Activated CD4-positive, CD25-positive, alpha-beta regulatory T cell treated with anti-CD3 and anti-CD28 coated beads, Interleukin-2, amount 50 U/mL, for 16 hours (primary cell): ENCODE data around the gene SOCS6.
"Not testable (repeated sequence)": the region's sequence is repeated elsewhere in the genome, so short reads cannot be mapped to it uniquely, and the experiment has no call there.

ENCODE experiments used
- DNase-seq: peaks from one replicate; pipeline ENCODE4 v3.0.0-alpha.2; 2020; ENCODE audit warnings: low read depth, low spot score

Gene SOCS6

DNA sequence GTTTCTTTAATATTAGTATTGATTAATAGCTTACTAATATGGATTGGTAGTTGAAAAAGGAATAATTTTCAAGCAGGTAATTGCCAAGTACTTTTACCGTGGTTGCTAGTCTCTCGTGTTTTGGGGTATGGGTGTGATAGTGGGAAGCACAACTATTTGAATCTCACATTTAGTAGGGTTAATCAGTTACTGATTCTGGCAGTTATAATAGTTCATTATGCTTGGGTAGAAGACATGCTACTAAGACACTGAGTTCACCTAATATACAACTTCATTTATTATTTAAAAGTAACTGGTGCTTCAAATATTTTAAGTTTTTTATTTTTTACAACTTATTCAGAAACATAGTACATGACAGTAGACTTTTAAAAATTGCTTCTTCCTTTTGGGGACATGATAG, 33.5 kb downstream of the SOCS6 start:
- no peak for DNase-seq

DNA sequence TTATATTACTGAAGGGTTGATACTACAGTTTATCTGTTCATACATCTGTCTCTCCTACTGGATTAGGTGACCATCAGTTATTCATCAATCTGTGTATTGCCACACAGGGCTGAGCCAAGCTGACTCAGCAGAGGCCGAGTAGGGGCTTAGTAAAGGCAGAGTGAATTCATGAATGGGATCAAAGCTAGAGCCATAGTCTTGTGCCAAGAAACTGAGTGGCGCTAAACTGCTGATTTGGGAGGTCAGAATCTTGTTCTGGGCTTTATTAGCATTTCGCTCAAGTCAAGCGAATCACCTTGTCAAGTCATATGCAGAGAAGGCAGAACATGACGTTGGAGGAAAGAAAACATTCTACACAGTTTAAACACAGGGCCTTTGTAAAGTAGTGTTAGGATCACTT, 34.1 kb downstream of the SOCS6 start:
- no peak for DNase-seq

DNA sequence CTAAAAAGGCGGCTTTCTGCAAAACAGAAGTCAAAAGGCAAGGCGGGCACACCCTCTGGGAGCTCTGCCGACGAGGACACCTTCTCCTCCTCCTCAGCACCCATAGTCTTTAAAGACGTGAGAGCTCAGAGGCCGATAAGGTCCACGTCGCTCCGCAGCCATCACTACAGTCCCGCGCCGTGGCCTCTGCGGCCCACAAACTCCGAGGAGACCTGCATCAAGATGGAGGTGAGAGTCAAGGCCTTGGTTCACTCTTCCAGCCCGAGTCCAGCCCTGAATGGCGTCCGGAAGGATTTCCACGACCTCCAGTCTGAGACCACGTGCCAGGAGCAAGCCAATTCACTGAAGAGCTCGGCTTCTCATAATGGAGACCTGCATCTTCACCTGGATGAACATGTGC, 36.1 kb downstream of the SOCS6 start:
- DNase-seq: no peak

DNA sequence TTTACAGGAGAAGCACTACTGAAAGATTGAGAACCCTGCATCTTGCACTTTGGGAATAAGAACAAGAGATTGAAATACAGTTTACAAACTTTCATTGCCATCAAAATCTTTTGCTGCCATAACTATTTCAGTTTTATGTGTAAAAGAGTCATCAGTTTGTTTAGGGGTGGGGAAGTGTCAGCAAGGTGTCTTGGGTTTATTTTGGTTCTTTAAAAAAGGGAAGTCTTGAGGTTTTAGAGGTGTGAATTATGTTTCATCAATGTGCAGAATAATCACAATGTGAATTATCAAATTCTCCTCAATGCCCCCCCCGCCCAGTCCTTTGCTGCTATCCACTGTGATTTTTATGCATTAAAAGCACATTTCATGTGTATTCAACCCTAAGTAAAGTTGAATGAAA, 37.4 kb downstream of the SOCS6 start:
- DNase-seq: no peak

DNA sequence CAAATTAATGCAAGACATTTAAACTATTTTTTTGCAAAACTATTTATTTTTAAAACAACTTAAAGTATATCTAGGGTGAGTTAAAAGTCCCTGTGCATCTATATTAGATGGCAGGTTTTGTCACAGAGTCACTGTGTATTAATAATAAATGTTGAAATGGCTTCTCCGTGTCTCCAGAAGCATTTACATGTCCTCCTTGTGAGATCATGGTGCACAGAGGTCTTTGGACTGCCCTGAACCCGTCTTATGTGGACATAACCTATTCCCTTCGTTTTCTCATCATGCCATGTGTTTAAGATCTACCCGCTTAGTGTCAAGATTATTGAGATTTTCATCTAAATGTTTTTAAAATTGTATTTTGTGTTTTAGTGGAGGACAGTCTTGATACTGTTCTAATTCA, 39.3 kb downstream of the SOCS6 start:
- DNase-seq: no peak

DNA sequence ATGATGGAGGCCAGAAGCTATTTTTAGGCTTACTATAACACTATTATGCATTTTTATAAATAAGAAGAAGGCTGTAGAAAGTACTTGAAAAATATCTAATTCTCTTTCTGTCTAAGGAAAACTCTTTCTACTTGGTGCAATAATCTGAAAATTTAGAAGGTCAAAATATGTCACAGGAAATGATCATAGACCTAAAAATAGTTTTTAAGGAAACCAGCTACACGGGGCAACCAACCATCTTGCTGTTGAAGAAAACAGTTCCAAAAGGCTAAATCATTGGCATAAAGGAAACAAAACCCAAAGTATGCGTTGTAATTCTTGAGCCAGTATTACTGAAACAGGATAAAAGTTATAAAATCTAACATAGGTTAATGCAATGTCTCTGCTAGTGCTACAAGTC, 40.2 kb downstream of the SOCS6 start:
- no peak for DNase-seq

DNA sequence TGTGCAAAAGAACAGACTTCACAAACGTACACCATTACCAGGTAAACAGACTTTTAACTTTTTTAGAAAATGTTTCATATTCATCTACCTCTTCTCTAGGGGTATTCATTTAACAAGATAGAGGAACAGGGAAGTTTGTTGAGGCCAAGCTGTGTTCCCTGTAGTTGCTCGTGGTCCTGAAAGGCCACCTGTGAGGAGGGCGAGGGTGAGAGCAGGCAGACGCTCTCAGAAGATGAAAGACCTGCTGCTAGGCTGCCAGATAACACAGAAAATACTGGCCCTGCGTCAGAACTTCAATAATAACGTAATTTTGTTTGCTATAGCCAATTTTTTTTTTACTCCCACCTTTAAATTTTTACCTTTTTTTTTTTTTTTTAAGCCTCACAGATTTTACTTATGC, 42.0 kb downstream of the SOCS6 start:
- DNase-seq: no peak

DNA sequence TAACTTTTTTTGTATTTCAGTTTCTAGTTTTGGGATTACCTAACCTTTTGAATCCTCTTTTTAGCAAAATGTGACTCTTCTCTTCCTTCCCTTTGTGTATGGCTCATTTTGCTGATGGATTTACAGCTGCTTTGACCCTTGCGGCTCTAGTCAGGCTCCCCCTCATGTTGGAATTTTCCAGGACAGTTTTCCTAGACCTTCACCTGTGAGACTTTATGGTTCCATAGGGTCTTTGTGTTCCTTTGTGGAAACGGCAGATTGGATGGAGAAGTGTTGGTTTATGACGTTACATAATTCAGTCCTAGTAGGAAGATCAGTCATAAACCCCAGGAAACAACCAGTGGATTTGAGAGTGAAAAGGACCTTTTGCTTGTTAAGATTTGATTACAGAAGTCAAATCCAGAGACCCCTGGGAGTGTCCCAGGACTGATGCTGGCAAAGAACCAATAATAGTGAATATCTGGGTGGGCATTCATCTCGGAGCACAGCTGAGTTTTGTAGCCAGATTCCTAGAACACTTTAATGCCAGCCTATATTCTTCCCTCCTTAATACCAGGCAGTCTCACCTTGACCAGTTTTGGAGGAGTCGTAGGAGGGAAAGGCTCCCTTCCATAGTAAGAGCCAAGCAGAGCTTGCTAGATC, 42.7 kb downstream of the SOCS6 start:
- no peak for DNase-seq

DNA sequence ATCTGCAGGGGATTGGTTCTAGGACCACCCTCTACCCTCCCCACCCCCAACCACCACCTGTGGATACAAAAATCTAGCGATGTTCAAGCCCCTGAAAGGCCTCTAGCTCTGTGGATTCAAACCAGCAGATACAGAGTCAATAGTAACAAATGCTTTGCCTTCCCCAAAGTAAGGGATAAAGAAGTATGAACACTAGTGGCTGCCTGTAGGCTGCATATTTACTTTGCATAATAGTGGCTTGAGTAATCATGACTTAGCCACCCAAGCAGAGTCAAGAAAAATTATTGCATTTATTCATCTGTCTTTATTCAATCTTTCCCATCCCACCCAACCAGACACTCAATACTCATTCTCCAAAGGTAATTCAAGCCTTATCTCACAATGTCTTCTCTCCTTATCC, 43.8 kb downstream of the SOCS6 start:
- no peak for DNase-seq

DNA sequence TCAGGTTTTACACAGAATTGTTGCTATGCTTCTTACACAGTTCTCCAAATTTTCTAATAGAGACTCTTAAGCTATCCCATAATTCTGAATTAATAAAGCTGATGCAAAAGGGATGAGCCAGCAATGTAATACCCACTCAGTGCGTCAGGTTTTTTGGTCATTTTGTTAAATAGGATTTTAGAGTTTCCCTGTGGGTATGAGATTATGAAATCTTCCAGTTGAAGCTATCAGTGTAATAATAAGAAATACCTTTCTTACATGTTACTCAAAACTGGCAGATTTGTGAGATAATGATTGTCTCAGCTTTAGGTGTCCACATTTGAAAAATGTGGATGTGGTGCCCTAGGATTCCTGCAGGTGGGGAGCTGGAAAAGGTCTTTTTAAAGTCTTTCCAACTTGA, 44.5 kb downstream of the SOCS6 start:
- no peak for DNase-seq

DNA sequence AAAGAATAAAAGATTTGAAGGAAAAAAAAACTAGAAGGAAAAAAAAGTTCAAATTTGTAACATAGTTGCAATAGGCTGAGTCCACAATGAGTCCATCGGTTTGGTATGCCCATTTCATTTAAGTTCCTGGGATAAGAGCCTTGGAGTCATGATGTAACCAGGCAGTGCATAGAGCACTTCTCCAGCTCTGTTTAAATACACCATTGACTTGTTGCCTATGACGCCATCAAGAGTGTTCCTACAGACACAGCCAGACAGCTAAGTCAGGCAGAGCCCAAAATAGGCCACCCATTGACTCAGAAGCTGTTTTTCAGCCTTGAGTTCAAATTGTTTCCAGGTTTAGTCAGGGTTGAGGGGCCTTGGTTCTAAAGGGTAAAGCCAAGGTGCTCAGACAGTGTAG, 44.9 kb downstream of the SOCS6 start:
- no peak for DNase-seq

DNA sequence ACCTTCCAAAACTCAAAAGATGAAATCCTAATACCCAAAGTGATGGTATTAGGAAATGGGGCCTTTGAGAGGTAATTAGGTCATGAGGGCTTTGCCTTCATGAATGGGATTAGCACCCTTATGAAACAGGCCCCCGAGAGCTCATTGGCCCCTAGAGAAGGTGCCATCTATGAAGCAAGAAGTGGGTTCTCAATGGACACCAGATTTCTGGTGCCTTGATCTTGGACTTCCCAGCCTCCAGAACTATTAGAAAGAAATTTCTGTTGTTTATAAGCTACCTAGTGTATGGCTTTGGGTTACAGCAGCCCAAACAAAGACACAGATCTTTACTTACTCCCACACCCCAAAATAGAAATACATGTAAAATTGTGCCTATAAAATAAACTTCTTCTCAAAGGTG, 45.4 kb downstream of the SOCS6 start:
- no peak for DNase-seq

DNA sequence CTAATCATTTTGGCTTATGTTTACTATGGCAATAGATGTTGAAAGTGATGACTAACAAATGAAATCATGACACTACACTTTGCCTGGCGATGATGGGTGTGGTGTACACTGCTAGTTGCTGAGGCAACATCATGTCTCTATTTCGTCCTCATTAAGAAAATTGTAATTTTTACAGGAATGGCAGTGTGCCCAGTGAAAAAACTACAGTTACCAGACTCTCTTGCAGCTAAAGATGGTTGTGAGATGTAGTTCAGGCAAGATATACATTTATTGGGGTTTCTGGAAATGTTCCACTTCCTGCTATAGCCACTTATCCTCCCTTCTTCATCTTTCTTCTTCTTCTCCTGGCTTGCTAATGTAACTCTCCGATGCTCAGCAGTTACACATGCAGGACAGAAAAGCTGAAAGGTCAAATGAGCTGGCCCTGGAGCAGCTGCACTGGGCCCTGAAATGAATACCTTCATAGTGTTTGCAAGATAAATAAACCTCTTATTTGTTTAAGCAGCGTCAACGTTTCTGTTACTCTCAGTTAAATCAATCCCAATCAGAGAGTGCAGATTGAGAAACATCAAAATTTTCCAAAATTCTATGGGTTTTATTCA, 46.0 kb downstream of the SOCS6 start:
- no peak for DNase-seq

DNA sequence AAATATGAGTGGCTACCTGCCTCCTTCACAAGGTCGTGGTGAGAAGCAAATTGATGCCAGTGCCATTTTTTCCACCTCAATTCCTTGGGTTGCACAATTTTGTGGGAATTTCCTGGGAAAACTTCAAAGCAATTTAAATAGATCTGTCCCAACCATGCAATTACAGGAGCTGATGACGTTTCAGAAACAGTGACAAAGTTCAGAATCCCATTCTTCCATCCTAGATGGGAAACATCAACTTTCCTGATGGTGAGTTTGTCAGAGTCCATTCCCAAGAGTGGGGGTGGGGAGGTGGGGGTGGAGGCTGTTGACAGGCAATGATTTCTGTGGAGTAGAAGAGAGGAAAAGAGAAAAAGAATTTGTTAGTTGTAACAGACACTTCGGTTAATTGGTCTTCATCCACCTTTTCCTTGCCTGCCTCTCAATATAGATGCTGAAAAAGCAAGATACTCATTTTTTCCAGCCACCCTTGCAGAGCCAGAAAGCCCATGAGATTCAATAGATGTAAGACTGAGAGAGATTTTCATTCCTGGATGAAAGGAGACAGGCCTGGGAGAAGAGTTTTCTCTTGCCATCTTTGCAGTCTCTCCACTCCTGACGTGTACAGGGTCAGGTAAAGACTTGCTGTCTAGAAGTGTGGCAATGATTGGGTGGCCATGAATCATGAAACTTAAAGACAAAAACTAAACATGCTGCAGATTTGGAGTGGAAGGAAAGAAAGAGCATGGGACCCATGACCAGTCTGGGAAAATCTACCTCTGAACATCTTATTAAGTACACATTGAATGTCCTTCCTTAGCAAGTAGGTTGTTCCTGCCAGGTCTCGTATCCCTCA, 47.3 kb downstream of the SOCS6 start:
- no peak for DNase-seq

DNA sequence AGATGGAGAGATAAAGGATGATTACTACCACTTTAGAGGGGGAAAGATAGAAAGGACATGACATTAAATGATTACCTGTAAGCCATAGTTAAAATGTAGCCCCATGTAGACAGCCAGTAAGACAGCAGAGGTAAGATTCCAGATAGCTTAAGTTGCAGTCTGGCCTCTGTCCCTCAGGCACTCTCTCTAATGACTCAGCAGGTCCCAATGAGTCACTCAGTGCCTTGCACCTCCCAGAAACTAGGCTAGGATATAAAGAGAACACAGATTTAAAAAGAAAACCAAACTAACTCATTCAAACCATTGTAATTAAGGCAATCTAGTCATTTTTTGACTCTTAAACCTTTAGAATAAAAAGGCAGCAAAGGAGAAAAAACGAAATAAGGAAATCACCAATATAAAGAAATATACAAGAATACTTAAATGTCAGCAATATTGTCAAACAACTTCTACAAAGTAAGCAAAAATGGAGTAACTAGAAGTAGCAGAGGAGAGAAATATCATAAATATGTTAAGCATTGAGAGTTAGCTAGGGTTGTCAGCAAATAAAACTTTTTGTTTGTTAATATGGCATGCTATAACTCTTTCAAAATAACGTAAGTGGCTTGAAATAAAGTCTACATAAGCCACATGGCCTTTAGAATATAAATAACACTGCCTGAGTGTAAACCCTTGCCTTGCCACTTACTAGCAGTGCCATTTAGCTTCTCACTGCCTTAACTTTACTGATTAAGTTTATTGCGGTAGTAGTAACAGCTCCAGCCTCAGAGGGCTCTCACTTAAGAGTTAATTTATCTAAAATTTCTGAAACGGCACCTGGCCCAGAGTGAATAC, 48.5 kb downstream of the SOCS6 start:
- no peak for DNase-seq

DNA sequence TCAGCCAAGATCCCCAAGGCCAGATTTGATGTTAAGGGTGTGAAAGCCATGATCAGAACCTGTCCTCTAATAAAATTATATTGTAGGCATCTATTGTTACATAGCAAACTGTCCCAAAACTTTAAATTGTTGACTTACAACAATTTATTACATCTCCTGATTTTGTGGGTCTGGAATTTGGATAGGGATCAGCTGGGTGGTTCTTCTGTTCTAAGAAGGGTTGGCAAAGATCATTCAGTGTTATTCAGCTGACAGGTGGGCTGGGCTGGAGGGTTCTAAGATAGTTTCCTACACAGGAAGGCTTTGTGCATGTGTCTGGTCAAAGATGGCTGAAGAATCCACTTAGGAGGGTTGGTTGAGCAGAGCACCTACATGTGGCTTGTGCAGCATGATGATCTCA, 50.0 kb downstream of the SOCS6 start:
- no peak for DNase-seq

DNA sequence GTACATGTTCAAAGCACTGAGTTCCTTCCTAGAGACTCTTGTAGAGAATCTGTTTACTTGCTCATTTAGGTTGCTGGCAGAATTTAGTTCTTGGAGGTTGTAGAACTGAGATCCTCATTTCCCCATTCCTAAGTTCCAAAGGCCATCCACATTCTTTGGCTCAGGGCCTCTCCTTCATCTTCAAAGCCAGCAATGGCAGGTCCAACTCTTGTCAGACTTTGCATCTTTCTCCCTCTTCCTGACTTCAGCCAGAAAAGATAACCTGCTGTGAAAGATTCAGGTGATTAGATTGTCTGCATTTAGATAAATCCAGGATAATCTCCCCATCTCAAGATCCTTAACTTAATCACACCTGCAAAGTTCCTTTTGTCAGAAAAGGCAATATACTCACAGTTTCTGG, 51.1 kb downstream of the SOCS6 start:
- DNase-seq: no peak

DNA sequence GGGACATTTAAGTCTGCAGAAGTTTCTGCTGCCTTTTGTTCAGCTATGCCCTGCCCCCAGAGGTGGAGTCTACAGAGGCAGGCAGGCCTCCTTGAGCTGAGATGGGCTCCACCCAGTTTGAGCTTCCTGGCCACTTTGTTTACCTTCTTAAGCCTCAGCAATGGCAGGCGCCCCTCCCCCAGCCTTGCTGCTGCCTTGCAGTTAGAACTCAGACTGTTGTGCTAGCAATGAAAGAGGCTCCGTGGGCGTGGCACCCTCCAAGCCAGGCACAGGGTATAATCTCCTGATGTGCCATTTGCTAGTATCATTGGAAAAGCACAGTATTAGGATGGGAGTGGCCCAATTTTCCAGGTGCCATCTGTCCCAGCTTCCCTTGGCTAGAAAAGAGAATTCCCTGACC, 59.6 kb downstream of the SOCS6 start:
- DNase-seq: not testable (repeated sequence)

DNA sequence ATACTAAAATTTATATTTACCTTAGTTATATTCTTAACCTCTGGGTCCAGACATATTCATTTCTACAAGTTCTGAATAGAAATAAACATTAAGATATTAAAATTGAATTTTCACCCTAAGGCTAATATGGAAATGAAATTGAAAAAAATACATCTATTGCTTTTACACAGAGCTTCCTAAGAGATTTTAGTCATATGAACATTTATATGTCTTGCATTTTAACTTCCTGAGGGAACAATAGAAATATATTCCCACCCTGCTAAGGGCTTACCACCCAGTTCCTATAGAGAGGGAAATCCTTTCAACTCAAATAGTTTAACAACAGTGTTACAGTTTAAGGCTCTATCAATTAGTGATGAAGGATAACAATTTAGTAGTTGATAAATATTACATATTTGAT, 60.5 kb downstream of the SOCS6 start:
- no peak for DNase-seq

DNA sequence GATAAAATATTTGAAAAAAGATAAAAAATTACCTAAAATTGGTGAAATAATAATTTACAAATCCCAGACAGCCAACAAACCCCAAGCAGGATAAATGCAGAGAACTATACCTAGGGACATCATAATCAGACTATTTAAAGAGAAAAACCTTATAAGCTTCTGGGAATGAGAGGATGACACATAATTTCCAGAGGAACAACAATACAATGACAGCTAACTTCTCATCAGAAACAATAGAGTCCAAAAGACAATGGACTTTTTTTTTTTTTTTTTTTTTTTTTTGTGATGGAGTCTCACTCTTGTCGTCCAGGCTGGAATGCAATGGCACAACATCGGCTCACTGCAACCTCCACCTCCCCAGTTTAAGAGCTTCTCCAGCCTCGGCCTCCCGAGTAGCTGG, 65.2 kb downstream of the SOCS6 start:
- no peak for DNase-seq

DNA sequence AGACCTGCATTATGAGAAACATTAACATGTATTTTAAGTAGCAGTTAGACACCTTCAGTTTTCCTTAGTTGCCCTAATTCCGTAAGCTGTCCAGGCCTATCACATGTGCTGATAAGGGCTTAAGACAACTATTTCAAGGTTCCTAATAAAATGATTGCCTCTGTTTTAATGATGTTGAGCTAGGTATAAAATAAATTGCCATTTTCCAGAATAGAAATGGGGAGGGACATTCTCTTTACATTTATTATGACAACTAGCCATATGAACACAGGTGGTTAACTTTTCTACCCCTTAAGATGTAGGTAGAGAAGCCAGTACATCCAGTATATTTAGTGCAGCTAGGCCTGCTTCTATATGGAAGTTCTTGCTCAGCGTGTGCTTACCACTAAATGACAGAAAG, 65.9 kb downstream of the SOCS6 start:
- DNase-seq: no peak
